Psoas muscle (tissue), 8 donors: ENCODE results near the gene DTX2. TPM values are rescaled to one million over a fixed set of nuclear protein-coding genes. Genes with fewer than 3 reads are reported as not detected.
A peak's percentile ranks its signal among the peaks of the same experiment; 100 is the strongest.
"Not testable (repeated sequence)": the region's sequence is repeated elsewhere in the genome, so short reads cannot be mapped to it uniquely, and the experiment has no call there.

ENCODE experiments used
- ATAC-seq, 4 donors: fragments of 200-7000 bp; cut with Tn5 transposase; one replicate each; pipeline ENCODE4 v1.9.1; 2020; ENCODE audit warnings: moderate library complexity in 3 of 4, mild to moderate bottlenecking in 2 of 4
- DNase-seq, 2 donors: peaks; one replicate each; pipeline ENCODE4 v3.0.0-alpha.2; 2020
- H3K27ac ChIP-seq: fragments of 200-600 bp; one replicate; pipeline ENCODE4 v1.8.0; 2022
- H3K27me3 ChIP-seq, 3 donors: fragments of 200-600 bp in 1 of 3; one replicate each; pipeline versions ENCODE4 v1.6.1 to v1.8.0; 2013 to 2022; ENCODE audit warnings: low read length in 2 of 3, mild to moderate bottlenecking in 2 of 3, moderate library complexity in 1 of 3; ENCODE audit not compliant: insufficient read depth in 3 of 3
- H3K36me3 ChIP-seq, 2 donors: fragments of 200-600 bp in 1 of 2; one replicate each; pipeline versions ENCODE4 v1.6.1 to v1.8.0; 2013 to 2022; ENCODE audit warnings: low read depth in 1 of 2, mild to moderate bottlenecking in 1 of 2, moderate library complexity in 1 of 2; ENCODE audit not compliant: insufficient read depth in 1 of 2
- H3K4me1 ChIP-seq: fragments of 200-600 bp; one replicate; pipeline ENCODE4 v1.8.0; 2022
- H3K4me3 ChIP-seq: fragments of 200-600 bp; one replicate; pipeline ENCODE4 v1.8.0; 2022; ENCODE audit warnings: mild to moderate bottlenecking
- H3K9me3 ChIP-seq: fragments of 200-600 bp; one replicate; pipeline ENCODE4 v1.8.0; 2022
- WGBS, 3 donors: extraction: QIAGEN DNeasy Blood & Tissue Kit; methylation state at CpG; one replicate each; pipeline versions ENCODE4 v1.1.6 to v1.1.7; 2013; 5-methylcytosine and 5-hydroxymethylcytosine counted together
- intact Hi-C, 2 donors: fragments of 100-400 bp; cut with DNase I; formaldehyde crosslinking; loops; one replicate each; pipeline versions ENCODE4 v1.11.0 to v1.14.2; 2022
- polyA plus RNA-seq, 3 donors: library from polyadenylated mRNA; stranded (reverse); fragments of 200-250 nt; gene quantifications; one replicate each; pipeline ENCODE4 v1.2.3, GENCODE V29; 2013
- total RNA-seq, 4 donors: library from RNA; stranded (reverse); fragmentation: NEBNext Ultra II Directional in 2 of 4; extraction: Animal tissue kit (Norgen Biotek cat#: 25700) in 2 of 4; gene quantifications; one replicate each; pipeline versions ENCODE4 v1.2.1 to v1.2.4, GENCODE V29; 2021 to 2023
- TF ChIP-seq, protein P1 (sequence below): fragments of 200-600 bp; IDR thresholded peaks from one replicate; pipeline ENCODE4 v1.8.0; 2022; ENCODE audit warnings: antibody characterized with exemption
- donor health status: healthy with polysubstance abuse.
- donor health status: DM: no; HTN: no; CAD: no; lungs with moderate emphysema.
- donor health status: Bipolar disorder and iron deficiency.
- donor health status: healthy.
- donor health status: DM: yes; HTN: yes; CAD: no.
- donor health status: DM: no; HTN: no; CAD: no.
- donor health status: DM: no; HTN: no; CAD: no.
- donor health status: DM: yes; HTN: yes; CAD: no.

The DTX2 gene
- total and polyA plus RNA-seq, 7 donors = 10.5 to 21.5 (median 15.5) TPM

- WGBS, 3 donors = 73 to 80% (median 75%) methylated on average over 5 of the region's 5 CpGs
- Histone ChIP-seq H3K27me3 (no peaks in the 10 kb centered on the region), H3K9me3 (no peaks in the 10 kb centered on the region), H3K36me3 (peaks cover 0 to 32% of the 10 kb centered on the region in 2 donors), H3K27ac (no peak overlapping the region), H3K4me3 (no peak overlapping the region), H3K4me1 (no peaks in the 10 kb centered on the region)
- DNase-seq (no peak), ATAC-seq (no peak)
- intact Hi-C loops = loop anchor here in 1 of 2 donors (10.0 kb wide), 1 partner anchor 489 kb away; no protein-coding TSS in a partner anchor
- TF ChIP-seq, protein P1, sequence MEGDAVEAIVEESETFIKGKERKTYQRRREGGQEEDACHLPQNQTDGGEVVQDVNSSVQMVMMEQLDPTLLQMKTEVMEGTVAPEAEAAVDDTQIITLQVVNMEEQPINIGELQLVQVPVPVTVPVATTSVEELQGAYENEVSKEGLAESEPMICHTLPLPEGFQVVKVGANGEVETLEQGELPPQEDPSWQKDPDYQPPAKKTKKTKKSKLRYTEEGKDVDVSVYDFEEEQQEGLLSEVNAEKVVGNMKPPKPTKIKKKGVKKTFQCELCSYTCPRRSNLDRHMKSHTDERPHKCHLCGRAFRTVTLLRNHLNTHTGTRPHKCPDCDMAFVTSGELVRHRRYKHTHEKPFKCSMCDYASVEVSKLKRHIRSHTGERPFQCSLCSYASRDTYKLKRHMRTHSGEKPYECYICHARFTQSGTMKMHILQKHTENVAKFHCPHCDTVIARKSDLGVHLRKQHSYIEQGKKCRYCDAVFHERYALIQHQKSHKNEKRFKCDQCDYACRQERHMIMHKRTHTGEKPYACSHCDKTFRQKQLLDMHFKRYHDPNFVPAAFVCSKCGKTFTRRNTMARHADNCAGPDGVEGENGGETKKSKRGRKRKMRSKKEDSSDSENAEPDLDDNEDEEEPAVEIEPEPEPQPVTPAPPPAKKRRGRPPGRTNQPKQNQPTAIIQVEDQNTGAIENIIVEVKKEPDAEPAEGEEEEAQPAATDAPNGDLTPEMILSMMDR = no peak
Observed at GRCh38 chr7:76506081-76506440, 44.6 kb downstream of the DTX2 start.

GRCh38 chr7:76506643-76507042 lies 45.1 kb downstream of the DTX2 start:
- H3K4me1 ChIP-seq, H3K27me3 ChIP-seq, H3K27ac ChIP-seq, H3K4me3 ChIP-seq, DNase-seq, H3K9me3 ChIP-seq, ATAC-seq: not testable (repeated sequence)
- H3K36me3 ChIP-seq = peaks cover 0 to 32% of the 10 kb centered on the region in 2 donors
- 94 to 98% (median 95%) methylated on average over 8 of the region's 8 CpGs for whole genome bisulfite sequencing, 3 donors
- intact Hi-C loops = loop anchor here in 1 of 2 donors (10.0 kb wide), 1 partner anchor 488 kb away; no protein-coding TSS in a partner anchor

GRCh38 chr7:76507723-76508406 lies 46.4 kb downstream of the DTX2 start:
- Histone ChIP-seq H3K9me3 (no peaks in the 10 kb centered on the region), H3K4me3 (no peak overlapping the region), H3K4me1 (no peaks in the 10 kb centered on the region), H3K27ac (no peak overlapping the region), H3K27me3 (no peaks in the 10 kb centered on the region), H3K36me3 (peaks cover 0 to 28% of the 10 kb centered on the region in 2 donors)
- intact Hi-C loops = loop anchor here in 1 of 2 donors (10.0 kb wide), 1 partner anchor 487 kb away; no protein-coding TSS in a partner anchor
- TF ChIP-seq, protein P1 = no peak
- WGBS, 3 donors = 82 to 86% (median 86%) methylated on average over 11 of the region's 11 CpGs
- ATAC-seq = no peak
- DNase-seq = no peak

- Histone ChIP-seq H3K27ac (no peak within 1 kb of the TSS), H3K27me3 (no peaks in the 10 kb centered on the region), H3K9me3 (no peaks in the 10 kb centered on the region), H3K4me3 (no peak within 1 kb of the TSS), H3K4me1 (no peaks in the 10 kb centered on the region), H3K36me3 (peaks cover 0 to 18% of the 10 kb centered on the region in 2 donors)
- TF ChIP-seq, protein P1 = no peak
- ATAC-seq (peak in 3 of 4 donors; percentile 15 to 16 (median 16)), DNase-seq (peak in 1 of 2 donors; percentile 55)
- WGBS, 3 donors = 37 to 50% (median 50%) methylated on average over 18 to 20 of the region's 20 CpGs
- intact Hi-C loops = loop anchor here in 1 of 2 donors (10.0 kb wide), 1 partner anchor 485 kb away; no protein-coding TSS in a partner anchor
Observed at GRCh38 chr7:76509931-76510877, 48.7 kb downstream of the DTX2 start, which contains the start of gene UPK3B. Gene UPK3B, plus strand, starts transcription at chr7:76510552. Its CDS starts 101 bp downstream, at chr7:76510653.

- H3K27me3 ChIP-seq, H3K4me3 ChIP-seq, H3K9me3 ChIP-seq, H3K36me3 ChIP-seq, H3K27ac ChIP-seq, intact Hi-C loops, H3K4me1 ChIP-seq: not testable (repeated sequence)
- peak in 1 of 2 donors; percentile 27 for DNase-seq
- peak in 1 of 4 donors; percentile 19 for ATAC-seq
- 42 to 63% (median 54%) methylated on average over 8 to 16 of the region's 24 CpGs for WGBS, 3 donors
Observed at GRCh38 chr7:76511200-76511910, 49.8 kb downstream of the DTX2 start.

DNA sequence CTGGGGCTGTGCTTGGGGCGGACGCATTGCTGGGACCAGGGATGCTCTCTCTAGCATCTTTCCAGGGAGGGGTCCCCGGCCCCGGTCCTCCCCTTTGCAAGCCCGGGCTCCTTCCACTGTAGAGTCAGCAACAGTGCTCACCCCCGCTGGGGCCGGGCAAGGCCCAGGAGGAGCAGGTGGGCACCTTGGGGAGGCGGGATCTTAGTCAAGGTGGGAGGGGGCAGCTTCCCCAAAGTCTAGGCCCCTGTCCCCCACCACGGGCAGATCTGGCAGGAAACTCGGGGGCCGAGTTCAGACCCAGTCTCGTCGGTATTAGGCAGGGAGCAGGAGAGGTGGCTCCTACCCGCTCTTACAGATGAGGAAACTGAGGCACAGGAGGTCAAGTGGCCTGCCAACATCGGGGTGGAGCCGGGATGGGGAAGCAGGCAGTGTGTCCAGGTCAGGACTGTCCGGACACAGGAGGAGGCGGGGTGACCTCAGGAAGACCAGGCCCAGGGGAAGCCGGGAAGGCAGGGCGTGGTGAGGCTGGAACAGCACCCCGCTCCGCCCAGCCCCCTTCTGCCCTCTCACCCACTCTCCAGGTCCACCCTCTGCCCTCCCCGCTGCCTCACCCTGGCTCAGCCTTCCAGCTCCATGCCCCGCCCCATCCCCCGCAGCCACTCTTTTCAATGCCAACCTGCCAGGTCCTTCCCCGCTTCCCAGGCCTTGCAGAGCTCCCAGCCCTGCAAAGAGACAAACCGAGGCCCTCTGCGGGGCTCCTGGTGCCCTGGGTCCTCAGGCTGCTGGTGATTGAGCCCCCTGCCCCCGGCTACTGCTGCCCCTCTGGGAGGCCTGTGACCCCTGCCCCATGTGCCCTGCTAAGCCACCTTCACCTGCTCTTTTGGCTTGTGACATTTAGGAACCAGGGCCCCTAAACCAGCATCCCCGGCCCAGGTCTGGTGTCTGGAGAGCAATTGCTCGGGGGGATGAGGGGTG lies 50.7 kb downstream of the DTX2 start:
- H3K27me3 ChIP-seq, H3K4me3 ChIP-seq, intact Hi-C loops, H3K36me3 ChIP-seq, H3K27ac ChIP-seq, H3K9me3 ChIP-seq, H3K4me1 ChIP-seq: not testable (repeated sequence)
- ATAC-seq = peak; percentile 13 to 67 (median 54)
- WGBS, 3 donors = 75 to 79% (median 78%) methylated on average over 5 to 15 of the region's 31 CpGs
- DNase-seq = peak in 1 of 2 donors; percentile 54
